ENCODE data around the gene GDPGP1.

GDPGP1 gene

DNA sequence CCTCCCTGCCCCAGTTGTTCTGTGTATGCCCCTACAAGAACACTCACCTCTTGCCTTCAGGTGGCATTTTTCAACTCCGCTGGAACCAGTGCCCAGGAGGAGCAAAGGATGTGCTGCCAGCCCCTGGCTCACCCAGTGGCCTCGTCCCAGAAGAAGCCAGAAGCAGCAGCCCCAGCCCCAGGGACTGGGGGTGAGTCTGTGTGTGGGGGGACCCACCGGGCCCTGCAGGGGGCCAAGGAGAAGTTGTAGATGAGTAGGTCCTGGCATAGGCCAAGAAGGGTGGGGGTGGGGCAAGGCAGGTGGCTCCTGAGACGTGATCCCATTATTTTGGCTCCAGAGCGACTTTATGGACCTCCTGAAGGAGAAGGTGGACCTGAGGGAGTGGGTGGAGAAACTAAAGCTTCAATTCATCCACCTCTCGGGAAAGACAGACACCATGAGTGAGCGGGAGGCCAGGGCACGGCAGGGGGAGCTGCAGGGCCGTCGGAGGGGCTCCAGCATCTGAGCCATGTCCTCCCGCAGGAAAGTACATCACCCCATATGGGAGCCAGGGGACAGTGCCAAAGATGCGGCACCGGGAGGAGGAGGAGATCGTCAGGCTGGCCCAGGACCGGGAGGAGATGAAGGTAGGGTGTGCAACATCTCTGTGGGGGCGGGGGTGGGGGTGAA is 60.7 kb downstream of the GDPGP1 start:
- DNase-seq (ENCODE audit: low read depth in 1 of 2, low spot score in 1 of 2) = no peak

DNA sequence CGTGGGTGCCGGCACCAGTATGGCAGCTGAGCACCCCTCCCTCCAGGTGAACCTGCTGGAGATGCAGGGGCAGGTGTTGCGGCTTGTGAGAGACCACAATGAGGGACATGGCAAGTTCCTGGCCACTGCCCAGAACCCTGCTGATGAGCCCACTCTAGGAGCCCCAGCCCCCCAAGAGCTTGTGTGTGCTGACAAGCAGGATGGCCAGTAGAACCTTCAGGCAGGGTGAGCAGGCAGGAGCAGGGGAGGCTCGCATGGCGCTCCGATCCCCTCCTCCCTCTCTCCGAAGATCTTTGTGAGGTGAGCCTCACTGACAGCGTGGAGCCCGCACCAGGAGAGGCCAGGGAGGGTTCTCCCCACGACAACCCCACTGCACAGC is 61.2 kb downstream of the GDPGP1 start:
- no peak for DNase-seq (ENCODE audit: low read depth in 1 of 2, low spot score in 1 of 2)
